ENCODE measurements around the gene RCAN2.

DNA sequence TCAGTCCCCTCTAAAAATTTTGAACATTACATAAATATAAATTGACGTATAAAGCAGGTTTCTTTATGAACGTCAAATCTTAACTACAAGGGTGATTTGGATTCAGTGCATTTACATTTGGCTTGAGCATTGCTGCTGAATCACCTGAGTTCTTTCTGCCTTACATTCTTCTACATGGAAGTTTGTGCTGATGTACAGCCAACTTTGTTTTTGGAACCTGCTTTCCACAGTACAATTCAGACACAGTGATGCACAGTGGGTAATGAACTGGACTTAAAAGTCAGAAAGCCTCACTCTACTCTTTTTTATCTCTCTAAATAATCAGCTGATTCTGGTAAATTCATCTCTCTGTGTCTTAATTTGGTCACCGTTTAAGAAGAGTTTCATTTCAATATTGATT lies 47.6 kb downstream of the RCAN2 start:
- TF ChIP-seq ARNTL (CRISPR knock-in tag; IDR thresholded peaks at IDR 0.05; ENCODE audit: borderline replicate concordance, low read depth), result no peak
- TF ChIP-seq SNAI2 (CRISPR knock-in tag; IDR thresholded peaks at IDR 0.05), result no peak
- TF ChIP-seq, protein P1, sequence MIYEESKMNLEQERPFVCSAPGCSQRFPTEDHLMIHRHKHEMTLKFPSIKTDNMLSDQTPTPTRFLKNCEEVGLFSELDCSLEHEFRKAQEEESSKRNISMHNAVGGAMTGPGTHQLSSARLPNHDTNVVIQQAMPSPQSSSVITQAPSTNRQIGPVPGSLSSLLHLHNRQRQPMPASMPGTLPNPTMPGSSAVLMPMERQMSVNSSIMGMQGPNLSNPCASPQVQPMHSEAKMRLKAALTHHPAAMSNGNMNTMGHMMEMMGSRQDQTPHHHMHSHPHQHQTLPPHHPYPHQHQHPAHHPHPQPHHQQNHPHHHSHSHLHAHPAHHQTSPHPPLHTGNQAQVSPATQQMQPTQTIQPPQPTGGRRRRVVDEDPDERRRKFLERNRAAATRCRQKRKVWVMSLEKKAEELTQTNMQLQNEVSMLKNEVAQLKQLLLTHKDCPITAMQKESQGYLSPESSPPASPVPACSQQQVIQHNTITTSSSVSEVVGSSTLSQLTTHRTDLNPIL (CRISPR knock-in tag; IDR thresholded peaks at IDR 0.05; ENCODE audit: low read depth), result no peak
- TF ChIP-seq RARB (CRISPR knock-in tag; IDR thresholded peaks at IDR 0.05), result no peak
- no peak for TF ChIP-seq PATZ1 (CRISPR knock-in tag; IDR thresholded peaks at IDR 0.05; ENCODE audit: borderline replicate concordance)
- no peak for TF ChIP-seq ISL1 (CRISPR knock-in tag; IDR thresholded peaks at IDR 0.05)
- TF ChIP-seq ZFP3 (CRISPR knock-in tag; IDR thresholded peaks at IDR 0.05), result no peak
- TF ChIP-seq ZC3H10 (CRISPR knock-in tag; IDR thresholded peaks at IDR 0.05), result no peak
- TF ChIP-seq POU6F1 (CRISPR knock-in tag; IDR thresholded peaks at IDR 0.05; ENCODE audit: borderline replicate concordance, low read depth), result no peak
- no peak for TF ChIP-seq ESRRG (CRISPR knock-in tag; IDR thresholded peaks at IDR 0.05)
- no peak for TF ChIP-seq PPARA (CRISPR knock-in tag; IDR thresholded peaks at IDR 0.05; ENCODE audit: borderline replicate concordance)
- TF ChIP-seq ZFP30 (CRISPR knock-in tag; IDR thresholded peaks at IDR 0.05), result no peak

All from SK-N-SH treated with all-trans-retinoic acid at 6 μM for 48 hours (cell line).